Endodermal cell (in vitro differentiated cells): ENCODE measurements around the gene NNMT. TPM values are rescaled to one million over a fixed set of nuclear protein-coding genes. Genes with fewer than 3 reads are reported as not detected.

Source experiments
- DNase-seq: peaks from one replicate; pipeline ENCODE4 v3.0.0-alpha.2; 2017
- H3K27ac ChIP-seq: 2 replicates; pipeline ENCODE4 v1.5.1; 2013; ENCODE audit warnings: mild to moderate bottlenecking, low read depth, low read length, moderate library complexity
- H3K27me3 ChIP-seq: 2 replicates; pipeline ENCODE4 v1.6.1; 2013; ENCODE audit warnings: mild to moderate bottlenecking, low read length, moderate library complexity; ENCODE audit not compliant: insufficient read depth, control insufficient read depth, poor library complexity, severe bottlenecking
- H3K36me3 ChIP-seq: 2 replicates; pipeline ENCODE4 v1.7.0; 2013; ENCODE audit warnings: mild to moderate bottlenecking, low read length, moderate library complexity; ENCODE audit not compliant: control insufficient read depth, insufficient read depth
- H3K4me1 ChIP-seq: one replicate; pipeline ENCODE4 v1.7.0; 2013; ENCODE audit warnings: low read length; ENCODE audit not compliant: control insufficient read depth, insufficient read depth
- H3K4me3 ChIP-seq: 2 replicates; pipeline ENCODE4 v1.5.1; 2013; ENCODE audit warnings: mild to moderate bottlenecking, low read length, moderate library complexity
- H3K9ac ChIP-seq: 2 replicates; pipeline ENCODE4 v1.6.1; 2013; ENCODE audit warnings: mild to moderate bottlenecking, low read length, moderate library complexity; ENCODE audit not compliant: poor library complexity, severe bottlenecking; ENCODE audit errors: extremely low read depth
- H3K9me3 ChIP-seq: 2 replicates; pipeline ENCODE4 v1.6.1; 2013; ENCODE audit warnings: mild to moderate bottlenecking, low read length, moderate library complexity; ENCODE audit not compliant: control insufficient read depth
- H3K27ac Mint-ChIP-seq: 2 replicates; pipeline ENCODE4 v1.8.0; 2020; ENCODE audit warnings: mixed read lengths
- H3K27me3 Mint-ChIP-seq: 2 replicates; pipeline ENCODE4 v1.8.0; 2021; ENCODE audit warnings: mild to moderate bottlenecking, mixed read lengths; ENCODE audit not compliant: insufficient read depth
- H3K36me3 Mint-ChIP-seq: 2 replicates; pipeline ENCODE4 v1.8.0; 2020; ENCODE audit warnings: low read depth, mixed read lengths
- H3K4me1 Mint-ChIP-seq: 2 replicates; pipeline ENCODE4 v1.8.0; 2020; ENCODE audit warnings: mixed read lengths
- H3K4me3 Mint-ChIP-seq: 2 replicates; pipeline ENCODE4 v1.8.0; 2020; ENCODE audit warnings: mild to moderate bottlenecking, moderate library complexity, mixed read lengths
- H3K9me3 Mint-ChIP-seq: 2 replicates; pipeline ENCODE4 v1.8.0; 2020; ENCODE audit warnings: mild to moderate bottlenecking, mixed read lengths
- WGBS, 2 experiments: methylation state at CpG; one replicate each; pipeline versions ENCODE4 v1.1.5 to v1.1.7; 2013; ENCODE audit warnings: missing lambda C conversion rate in 2 of 2, mixed read lengths in 1 of 2; ENCODE audit not compliant: insufficient coverage in 1 of 2, insufficient read length in 1 of 2; 5-methylcytosine and 5-hydroxymethylcytosine counted together
- total RNA-seq, 2 donors: library from RNA; stranded (reverse); fragmentation: NEBNext Ultra II Directional in 1 of 2; extraction: Animal tissue kit (Norgen Biotek cat#: 25700) in 1 of 2; gene quantifications; 2 replicates in 1 of 2; 3 replicates in 1 of 2; pipeline ENCODE4 v1.2.1, GENCODE V29; 2021
- TF ChIP-seq, protein P1 (sequence below): fragments of 200-600 bp; sonication (generic); conservative IDR thresholded peaks from 2 replicates; pipeline ENCODE4 v1.5.0; 2021; ENCODE audit warnings: antibody characterized with exemption, mild to moderate bottlenecking

NNMT gene
- total RNA-seq, 2 donors from 2014 or later: not detected

DNA sequence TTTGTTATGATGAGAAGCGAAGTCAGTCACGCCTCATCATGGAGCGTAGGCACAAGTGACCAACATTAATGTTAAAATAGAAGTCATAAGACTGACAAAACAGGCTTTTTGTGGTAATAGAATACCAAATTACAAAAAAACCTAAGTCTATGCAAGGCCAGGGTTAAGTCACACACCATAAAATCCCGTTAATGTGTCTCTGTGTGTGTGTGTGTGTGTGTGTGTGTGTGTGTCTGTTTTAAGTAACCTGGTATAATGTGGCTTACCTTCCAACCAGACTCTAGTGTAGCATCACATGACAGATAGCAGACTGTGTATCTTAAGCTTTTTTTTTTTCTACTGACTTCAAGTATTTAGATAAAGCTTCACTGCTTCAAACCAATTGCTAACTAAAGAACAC is 66.1 kb downstream of the NNMT start:
- TF ChIP-seq, protein P1, sequence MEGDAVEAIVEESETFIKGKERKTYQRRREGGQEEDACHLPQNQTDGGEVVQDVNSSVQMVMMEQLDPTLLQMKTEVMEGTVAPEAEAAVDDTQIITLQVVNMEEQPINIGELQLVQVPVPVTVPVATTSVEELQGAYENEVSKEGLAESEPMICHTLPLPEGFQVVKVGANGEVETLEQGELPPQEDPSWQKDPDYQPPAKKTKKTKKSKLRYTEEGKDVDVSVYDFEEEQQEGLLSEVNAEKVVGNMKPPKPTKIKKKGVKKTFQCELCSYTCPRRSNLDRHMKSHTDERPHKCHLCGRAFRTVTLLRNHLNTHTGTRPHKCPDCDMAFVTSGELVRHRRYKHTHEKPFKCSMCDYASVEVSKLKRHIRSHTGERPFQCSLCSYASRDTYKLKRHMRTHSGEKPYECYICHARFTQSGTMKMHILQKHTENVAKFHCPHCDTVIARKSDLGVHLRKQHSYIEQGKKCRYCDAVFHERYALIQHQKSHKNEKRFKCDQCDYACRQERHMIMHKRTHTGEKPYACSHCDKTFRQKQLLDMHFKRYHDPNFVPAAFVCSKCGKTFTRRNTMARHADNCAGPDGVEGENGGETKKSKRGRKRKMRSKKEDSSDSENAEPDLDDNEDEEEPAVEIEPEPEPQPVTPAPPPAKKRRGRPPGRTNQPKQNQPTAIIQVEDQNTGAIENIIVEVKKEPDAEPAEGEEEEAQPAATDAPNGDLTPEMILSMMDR: no peak
- no peaks in the 10 kb centered on the region for H3K36me3 Mint-ChIP-seq

DNA sequence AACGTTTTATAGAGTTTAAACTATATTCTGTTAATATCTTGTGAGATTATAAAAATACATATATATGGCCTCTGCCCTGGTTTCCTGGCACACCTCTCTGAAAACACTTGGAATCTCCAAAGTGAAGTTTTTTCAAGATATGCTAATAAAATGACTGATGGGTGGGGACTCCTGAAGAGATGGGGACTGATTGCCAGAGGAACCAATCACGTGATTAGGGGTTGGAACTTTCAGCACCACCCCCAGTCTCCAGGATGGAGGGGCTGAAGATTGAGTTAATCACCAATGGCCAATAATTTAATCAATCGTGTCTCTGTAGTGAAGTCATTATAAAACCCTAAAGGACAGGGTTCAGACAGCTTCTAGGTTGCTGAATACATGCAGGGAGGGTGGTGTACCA is 66.8 kb downstream of the NNMT start:
- no peak overlapping the region for H3K4me3 ChIP-seq
- H3K4me1 ChIP-seq: no peaks in the 10 kb centered on the region
- Mint-ChIP-seq H3K4me3 (no peak overlapping the region), H3K27me3 (no peaks in the 10 kb centered on the region), H3K27ac (no peak overlapping the region), H3K4me1 (peaks cover 9% of the 10 kb centered on the region), H3K36me3 (no peaks in the 10 kb centered on the region), H3K9me3 (no peaks in the 10 kb centered on the region)
- H3K36me3 ChIP-seq: no peaks in the 10 kb centered on the region
- no peak overlapping the region for H3K9ac ChIP-seq
- 91% methylated on average over 2 of the region's 3 CpGs; no CpG with 5 or more reads in 1 of the 2 experiments for WGBS, 2 experiments
- no peak for DNase-seq
- H3K27ac ChIP-seq: no peak overlapping the region
- TF ChIP-seq, protein P1: no peak
- H3K27me3 ChIP-seq: no peaks in the 10 kb centered on the region
- no peaks in the 10 kb centered on the region for H3K9me3 ChIP-seq

More for the DNA sequence above, 66.1 kb downstream of the NNMT start:
- Mint-ChIP-seq H3K9me3 (no peaks in the 10 kb centered on the region), H3K4me3 (no peak overlapping the region), H3K27ac (no peak overlapping the region), H3K27me3 (no peaks in the 10 kb centered on the region), H3K4me1 (peaks cover 4% of the 10 kb centered on the region)
- H3K36me3 ChIP-seq: no peaks in the 10 kb centered on the region
- no peaks in the 10 kb centered on the region for H3K27me3 ChIP-seq
- no peak overlapping the region for H3K27ac ChIP-seq
- H3K9ac ChIP-seq: no peak overlapping the region
- WGBS, 2 experiments: 89% methylated on average over 4 of the region's 4 CpGs; no CpG with 5 or more reads in 1 of the 2 experiments
- no peaks in the 10 kb centered on the region for H3K4me1 ChIP-seq
- no peak for DNase-seq
- no peak overlapping the region for H3K4me3 ChIP-seq
- H3K9me3 ChIP-seq: no peaks in the 10 kb centered on the region

Other genes starting within 250 kb of the NNMT start
- gene ZBTB16, start 236.7 kb upstream of the NNMT start, total RNA-seq: 1 to 10 TPM; 4.1 to 5.8 TPM
- 10 to 100 TPM in 1 of 2 donors, 1 to 10 TPM in 1; 6.2 to 10.0 TPM for gene C11orf71, start 104.1 kb downstream of the NNMT start, total RNA-seq
- gene RBM7, start 104.3 kb downstream of the NNMT start, total RNA-seq: 10 to 100 TPM; 46.8 to 56.4 TPM
- gene REXO2, start 143.1 kb downstream of the NNMT start, total RNA-seq: 10 to 100 TPM; 69.8 to 89.9 TPM